ENCODE measurements around the gene ALG11. TPM values are rescaled to one million over a fixed set of nuclear protein-coding genes. Genes with fewer than 3 reads are reported as not detected.

Gene ALG11
- total RNA-seq, 1 experiment from 2014 or later = 30.9 TPM

DNA sequence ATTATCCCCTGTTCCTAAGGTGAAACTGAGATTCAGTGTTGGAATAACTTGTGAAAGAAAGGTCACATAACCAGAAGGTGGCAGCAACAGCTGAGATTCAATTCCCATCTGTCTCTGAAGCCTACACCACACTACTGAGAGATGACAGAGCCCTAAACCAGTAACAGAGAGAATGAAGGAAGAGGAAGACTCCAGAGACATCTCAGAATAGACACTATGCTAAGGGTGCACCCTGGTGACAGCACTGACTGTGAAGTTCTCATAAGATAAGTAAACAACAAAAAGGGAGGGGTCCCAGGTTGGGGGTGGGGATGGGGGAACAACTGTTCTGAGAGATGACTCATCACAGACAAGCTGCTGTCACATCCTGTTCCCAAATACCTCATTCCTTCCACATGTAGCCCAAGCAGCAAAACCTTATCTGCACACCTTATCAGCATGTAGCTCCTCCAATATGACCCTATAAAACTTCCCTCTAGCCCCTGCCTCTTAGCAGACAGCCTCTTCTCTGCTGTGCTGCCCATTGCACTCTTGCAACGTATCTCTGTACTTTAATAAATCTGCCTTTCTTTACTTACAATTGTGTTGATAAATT, 58.8 kb downstream of the ALG11 start:
- Histone ChIP-seq H3K36me3 (ENCODE audit: insufficient read depth, low read length, poor library complexity, severe bottlenecking) (no peaks in the 10 kb centered on the region), H3K4me1 (ENCODE audit: insufficient read depth, low read length, poor library complexity, severe bottlenecking) (no peaks in the 10 kb centered on the region), H3K9me3 (ENCODE audit: low read depth, low read length, poor library complexity, severe bottlenecking) (peaks cover 21% of the 10 kb centered on the region), H3K27me3 (replicated peaks; ENCODE audit: insufficient read depth, low read depth, low read length, poor library complexity) (no peaks in the 10 kb centered on the region), H3K27ac (ENCODE audit: low read depth, low read length, poor library complexity, severe bottlenecking) (no peak overlapping the region), H3K4me3 (ENCODE audit: low read depth, low read length, poor library complexity, severe bottlenecking) (no peak overlapping the region)
- peak; percentile 25 for DNase-seq (ENCODE audit: low spot score)
- ChIA-PET POLR2A (ENCODE audit: low non-redundant PET) (no interaction called here), CTCF (no interaction called here)
- intact Hi-C loops (cut with micrococcal nuclease; ENCODE audit: unreplicated experiment) = no loop called here
- no peak for TF ChIP-seq EZH2 (IDR thresholded peaks at IDR 0.05; ENCODE audit: borderline replicate concordance, low read depth, low read length, poor library complexity, severe bottlenecking)
- TF ChIP-seq, protein P1, sequence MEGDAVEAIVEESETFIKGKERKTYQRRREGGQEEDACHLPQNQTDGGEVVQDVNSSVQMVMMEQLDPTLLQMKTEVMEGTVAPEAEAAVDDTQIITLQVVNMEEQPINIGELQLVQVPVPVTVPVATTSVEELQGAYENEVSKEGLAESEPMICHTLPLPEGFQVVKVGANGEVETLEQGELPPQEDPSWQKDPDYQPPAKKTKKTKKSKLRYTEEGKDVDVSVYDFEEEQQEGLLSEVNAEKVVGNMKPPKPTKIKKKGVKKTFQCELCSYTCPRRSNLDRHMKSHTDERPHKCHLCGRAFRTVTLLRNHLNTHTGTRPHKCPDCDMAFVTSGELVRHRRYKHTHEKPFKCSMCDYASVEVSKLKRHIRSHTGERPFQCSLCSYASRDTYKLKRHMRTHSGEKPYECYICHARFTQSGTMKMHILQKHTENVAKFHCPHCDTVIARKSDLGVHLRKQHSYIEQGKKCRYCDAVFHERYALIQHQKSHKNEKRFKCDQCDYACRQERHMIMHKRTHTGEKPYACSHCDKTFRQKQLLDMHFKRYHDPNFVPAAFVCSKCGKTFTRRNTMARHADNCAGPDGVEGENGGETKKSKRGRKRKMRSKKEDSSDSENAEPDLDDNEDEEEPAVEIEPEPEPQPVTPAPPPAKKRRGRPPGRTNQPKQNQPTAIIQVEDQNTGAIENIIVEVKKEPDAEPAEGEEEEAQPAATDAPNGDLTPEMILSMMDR (conservative IDR thresholded peaks at IDR 0.05; ENCODE audit: low read depth, low read length) = no peak
- no TSS peak for BruUV-seq (replicated peaks)

Other genes with a start within 250 kb of the ALG11 start
- 2.8 and 3.1 TPM in 2 replicates for gene DHRS12, start 208.2 kb upstream of the ALG11 start, total RNA-seq (2021)
- 0.22 TPM in 1 of 2 replicates, not detected in the other for gene TMEM272, start 167.2 kb upstream of the ALG11 start, total RNA-seq (2021)
- not detected in 2 replicates for gene CCDC70, start 150.4 kb upstream of the ALG11 start, total RNA-seq (2021)
- 2.9 and 4.4 TPM in 2 replicates for gene ATP7B, start 948 bp upstream of the ALG11 start, total RNA-seq (2021)
- gene UTP14C, start 12.3 kb downstream of the ALG11 start, total RNA-seq (2021) = 13.0 and 15.2 TPM in 2 replicates
- gene NEK5, start 116.7 kb downstream of the ALG11 start, total RNA-seq (2021) = 0.13 TPM in 1 of 2 replicates, not detected in the other
- 15.9 and 18.1 TPM in 2 replicates for gene NEK3, start 147.2 kb downstream of the ALG11 start, total RNA-seq (2021)

Data from A673 (cell line).